Prostate gland (tissue), 2 donors: ENCODE results near the gene IQCE. TPM values are rescaled to one million over a fixed set of nuclear protein-coding genes. Genes with fewer than 3 reads are reported as not detected.
A peak's percentile ranks its signal among the peaks of the same experiment; 100 is the strongest.

Experiments used
- DNase-seq: peaks from one replicate; pipeline ENCODE4 v3.0.0-alpha.2; 2019; ENCODE audit warnings: low spot score
- H3K27ac ChIP-seq, 2 donors: fragments of 200-600 bp; sonication (generic); 2 replicates each; pipeline ENCODE4 v1.5.1; 2017 to 2019
- H3K27me3 ChIP-seq: fragments of 200-600 bp; sonication (generic); replicated peaks from 2 replicates; pipeline ENCODE4 v1.5.1; 2019; ENCODE audit not compliant: insufficient read depth
- H3K36me3 ChIP-seq, 2 donors: fragments of 200-600 bp; sonication (generic); 1 replicate in 1 of 2; 2 replicates in 1 of 2; pipeline versions ENCODE4 v1.5.1 to v1.8.1; 2017 to 2019
- H3K4me1 ChIP-seq: fragments of 200-600 bp; sonication (generic); replicated peaks from 2 replicates; pipeline ENCODE4 v1.5.1; 2019
- H3K4me3 ChIP-seq, 2 donors: fragments of 200-600 bp; sonication (generic); 2 replicates each; pipeline ENCODE4 v1.5.1; 2017 to 2019
- H3K9me3 ChIP-seq: fragments of 200-600 bp; sonication (generic); 2 replicates; pipeline ENCODE4 v1.5.1; 2017
- CTCF ChIP-seq, 4 experiments: fragments of 200-600 bp in 2 of 4; fragments of 450-650 bp in 2 of 4; sonication (generic) in 2 of 4; IDR thresholded peaks; 1 replicate in 3 of 4; 2 replicates in 1 of 4; pipeline ENCODE4 v1.5.1; 2016 to 2019; ENCODE audit warnings: antibody characterized with exemption in 4 of 4, mild to moderate bottlenecking in 2 of 4, moderate library complexity in 2 of 4
- POLR2A ChIP-seq: fragments of 450-650 bp; IDR thresholded peaks from one replicate; pipeline ENCODE4 v1.6.1; 2016; ENCODE audit warnings: antibody characterized with exemption, mild to moderate bottlenecking
- POLR2AphosphoS5 ChIP-seq: sonication (generic); formaldehyde crosslinking; IDR thresholded peaks from one replicate; pipeline ENCODE4 v1.6.1; 2017; ENCODE audit warnings: antibody characterized with exemption
- WGBS: methylation state at CpG from one replicate; pipeline ENCODE4 v1.1.5; 2018; 5-methylcytosine and 5-hydroxymethylcytosine counted together
- intact Hi-C: fragments of 100-400 bp; cut with DNase I; formaldehyde crosslinking; loops from one replicate; pipeline ENCODE4 v1.14.2; 2022
- total RNA-seq, 2 donors: library from RNA; depleted of rRNA; stranded (reverse); fragments of >200 nt; gene quantifications; one replicate each; pipeline ENCODE4 v1.1.0, GENCODE V29; 2016

The IQCE gene
- total RNA-seq, 2 donors from 2014 or later: 20.2 to 41.9 TPM

GRCh38 chr7:2635810-2636701, 77.3 kb downstream of the IQCE start:
- 56% methylated on average over 22 of the region's 22 CpGs for WGBS
- DNase-seq: no peak
- TF ChIP-seq CTCF (IDR thresholded peaks at IDR 0.05) (no peak), POLR2AphosphoS5 (no peak), POLR2A (no peak)
- Histone ChIP-seq H3K4me3 (no peak overlapping the region), H3K4me1 (peaks cover 30% of the 10 kb centered on the region), H3K36me3 (no peaks in the 10 kb centered on the region), H3K27ac (peak overlapping the region; percentile 8 to 9), H3K27me3 (no peaks in the 10 kb centered on the region), H3K9me3 (no peaks in the 10 kb centered on the region)
- intact Hi-C loops: no loop called here

DNA sequence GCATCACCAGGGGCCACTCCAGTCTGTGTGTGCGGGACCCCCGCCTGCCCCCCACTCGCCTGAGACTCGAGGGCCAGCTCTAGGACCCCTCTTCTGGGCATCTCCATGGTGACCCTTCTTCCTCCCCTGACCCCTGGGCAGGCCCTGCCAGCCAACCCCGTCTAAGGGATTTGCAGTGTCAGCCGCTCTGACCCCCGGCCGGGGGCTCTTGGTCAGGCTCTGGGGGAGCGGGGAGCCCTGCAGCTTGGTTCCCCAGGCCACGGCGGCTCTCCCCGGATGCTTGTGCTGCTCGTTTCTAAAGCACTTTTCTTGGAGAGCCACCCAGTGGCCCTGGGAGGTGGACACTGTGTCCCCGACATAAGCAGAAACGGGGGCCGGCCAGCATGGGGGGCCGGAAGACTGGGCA, 78.3 kb downstream of the IQCE start:
- no peaks in the 10 kb centered on the region for H3K9me3 ChIP-seq
- DNase-seq: no peak
- H3K36me3 ChIP-seq: no peaks in the 10 kb centered on the region
- H3K27me3 ChIP-seq: no peaks in the 10 kb centered on the region
- WGBS: 78% methylated on average over 17 of the region's 17 CpGs
- TF ChIP-seq POLR2A: no peak
- TF ChIP-seq POLR2AphosphoS5: no peak
- peak overlapping the region; percentile 31 to 33 for H3K27ac ChIP-seq
- intact Hi-C loops: no loop called here
- no peak overlapping the region for H3K4me3 ChIP-seq
- H3K4me1 ChIP-seq: peaks cover 30% of the 10 kb centered on the region

GRCh38 chr7:2637505-2638223, 78.9 kb downstream of the IQCE start:
- WGBS: 74% methylated on average over 17 of the region's 23 CpGs
- H3K4me3 ChIP-seq: no peak overlapping the region
- H3K27ac ChIP-seq: peak overlapping the region; percentile 31 to 33
- no peaks in the 10 kb centered on the region for H3K36me3 ChIP-seq
- DNase-seq: no peak
- intact Hi-C loops: no loop called here
- no peak for TF ChIP-seq CTCF (IDR thresholded peaks at IDR 0.05)
- no peak for TF ChIP-seq POLR2AphosphoS5
- TF ChIP-seq POLR2A: no peak
- H3K27me3 ChIP-seq: no peaks in the 10 kb centered on the region
- peaks cover 30% of the 10 kb centered on the region for H3K4me1 ChIP-seq
- no peaks in the 10 kb centered on the region for H3K9me3 ChIP-seq

GRCh38 chr7:2638224-2638991, 79.6 kb downstream of the IQCE start:
- 48% methylated on average over 33 of the region's 34 CpGs for WGBS
- Histone ChIP-seq H3K36me3 (no peaks in the 10 kb centered on the region), H3K27me3 (no peaks in the 10 kb centered on the region), H3K27ac (peak overlapping the region; percentile 31 to 33), H3K9me3 (no peaks in the 10 kb centered on the region), H3K4me1 (peaks cover 30% of the 10 kb centered on the region), H3K4me3 (no peak overlapping the region)
- TF ChIP-seq CTCF (IDR thresholded peaks at IDR 0.05): no peak
- intact Hi-C loops: no loop called here
- no peak for DNase-seq

DNA sequence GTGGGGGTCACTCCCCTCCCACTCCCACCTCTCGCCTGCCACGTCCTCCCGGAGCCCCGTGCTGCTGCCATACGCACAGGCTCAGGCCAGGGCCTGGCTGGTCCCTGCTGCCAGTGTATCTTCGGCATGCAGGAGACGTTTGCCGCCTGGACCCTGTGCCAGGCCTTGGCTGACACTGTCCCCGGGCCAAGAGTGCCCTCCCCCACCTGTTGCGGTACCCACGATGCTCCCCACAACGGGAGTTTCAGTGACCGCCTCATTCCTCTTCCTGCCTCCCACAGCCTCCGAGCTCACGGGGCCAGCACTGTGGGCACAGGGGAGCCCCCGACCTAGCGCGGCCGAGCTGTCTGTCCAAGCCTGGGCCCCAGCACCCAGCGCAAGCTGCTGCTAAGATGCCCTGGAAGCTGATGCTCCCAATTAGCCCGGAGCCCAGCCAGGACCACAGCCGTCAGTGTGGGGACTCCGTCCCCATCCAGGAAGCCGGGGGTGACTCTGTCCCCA, 80.5 kb downstream of the IQCE start:
- DNase-seq: no peak

More for the DNA sequence above, 80.5 kb downstream of the IQCE start:
- WGBS: 75% methylated on average over 16 of the region's 24 CpGs
- Histone ChIP-seq H3K27me3 (no peaks in the 10 kb centered on the region), H3K4me3 (no peak overlapping the region), H3K9me3 (no peaks in the 10 kb centered on the region), H3K27ac (peak overlapping the region in 1 of 2 donors; percentile 33), H3K36me3 (no peaks in the 10 kb centered on the region), H3K4me1 (peaks cover 23% of the 10 kb centered on the region)
- intact Hi-C loops: no loop called here
- TF ChIP-seq POLR2A: no peak
- no peak for TF ChIP-seq CTCF (IDR thresholded peaks at IDR 0.05)
- TF ChIP-seq POLR2AphosphoS5: no peak
